GM12878 (cell line): Measurements from ENCODE around the gene GRIK4.

ENCODE experiments used
- ATF3 ChIP-seq: IDR thresholded peaks from 2 replicates; pipeline ENCODE4 v1.6.1; 2011; ENCODE audit warnings: low read depth, mild to moderate bottlenecking, low read length, moderate library complexity, borderline replicate concordance; ENCODE audit errors: extremely low read depth
- E2F4 ChIP-seq: IDR thresholded peaks from 2 replicates; pipeline ENCODE4 v1.6.1; 2012; ENCODE audit warnings: low read depth, low read length, improper control_type of control experiment
- FOXM1 ChIP-seq: IDR thresholded peaks from 2 replicates; pipeline ENCODE4 v1.6.1; 2012; ENCODE audit warnings: low read depth, mild to moderate bottlenecking, inconsistent platforms, low read length, moderate library complexity
- NR2C2 ChIP-seq: IDR thresholded peaks from 2 replicates; pipeline ENCODE4 v1.6.1; 2011; ENCODE audit warnings: borderline replicate concordance, low read depth; ENCODE audit not compliant: control insufficient read depth, insufficient read length
- PAX8 ChIP-seq: fragments of 450-650 bp; IDR thresholded peaks from 2 replicates; pipeline ENCODE4 v1.6.1; 2017; ENCODE audit warnings: mild to moderate bottlenecking, moderate library complexity
- POLR2A ChIP-seq: IDR thresholded peaks from 2 replicates; pipeline ENCODE4 v1.6.1; 2011; ENCODE audit warnings: low read depth, mild to moderate bottlenecking, low read length
- POLR2AphosphoS5 ChIP-seq: IDR thresholded peaks from 2 replicates; pipeline ENCODE4 v1.6.1; 2011; ENCODE audit warnings: mild to moderate bottlenecking, low read length, inconsistent platforms
- SIN3A ChIP-seq: IDR thresholded peaks from 2 replicates; pipeline ENCODE4 v1.6.1; 2012; ENCODE audit warnings: low read depth, low read length, improper control_type of control experiment
- SRF ChIP-seq, 2 experiments: IDR thresholded peaks; 2 replicates each; pipeline ENCODE4 v1.6.1; 2011; ENCODE audit warnings: low read depth in 2 of 2, low read length in 2 of 2, mild to moderate bottlenecking in 1 of 2, moderate library complexity in 1 of 2
- TAF1 ChIP-seq: IDR thresholded peaks from 2 replicates; pipeline ENCODE4 v1.6.1; 2011; ENCODE audit warnings: mild to moderate bottlenecking, low read depth, low read length, borderline replicate concordance
- YBX1 ChIP-seq: fragments of 450-650 bp; IDR thresholded peaks from 2 replicates; pipeline ENCODE4 v1.6.1; 2016; ENCODE audit warnings: antibody characterized with exemption
- TF ChIP-seq, protein P1 (sequence below), 3 experiments: IDR thresholded peaks in 2 of 3; conservative IDR thresholded peaks in 1 of 3; 2 replicates each; pipeline ENCODE4 v1.5.1; 2011; ENCODE audit warnings: low read depth in 3 of 3, low read length in 3 of 3, mild to moderate bottlenecking in 3 of 3, control low read depth in 2 of 3, moderate library complexity in 2 of 3, inconsistent platforms in 1 of 3, mixed read lengths in 1 of 3; ENCODE audit not compliant: control insufficient read depth in 2 of 3, insufficient read depth in 1 of 3; ENCODE audit errors: extremely low read depth in 1 of 3
- TF ChIP-seq, protein P2 (sequence below): IDR thresholded peaks from 2 replicates; pipeline ENCODE4 v1.6.1; 2011; ENCODE audit warnings: low read depth, low read length, improper control_type of control experiment, borderline replicate concordance

DNA sequence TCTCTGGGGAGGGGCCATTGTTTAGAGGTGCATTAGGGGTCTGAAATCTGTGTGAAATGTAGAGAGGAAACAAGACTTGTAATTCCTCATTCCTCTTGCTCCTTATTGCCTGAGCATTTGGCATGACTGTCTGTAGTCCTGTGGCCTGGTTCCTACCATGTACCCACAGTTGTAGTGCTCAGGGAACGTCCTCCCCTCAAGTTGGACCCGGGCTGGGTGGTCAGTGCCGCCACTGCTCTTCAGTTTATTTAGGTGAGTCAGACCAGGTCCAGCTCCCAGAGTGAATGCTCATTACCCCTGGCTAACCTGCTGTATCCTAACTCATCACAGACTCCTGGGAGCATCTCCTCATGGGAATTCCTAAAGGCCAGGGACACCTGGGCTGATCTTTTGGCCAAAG, 139.8 kb downstream of the GRIK4 start:
- TF ChIP-seq TAF1 (no peak), E2F4 (no peak), NR2C2 (no peak), ATF3 (no peak), POLR2A (no peak), SRF (IDR thresholded peaks at IDR 0.05; ENCODE audit: low read depth in 2 of 2, low read length in 2 of 2) (no peak), SIN3A (no peak), POLR2AphosphoS5 (no peak), PAX8 (no peak), YBX1 (no peak), FOXM1 (no peak)
- TF ChIP-seq, protein P1, sequence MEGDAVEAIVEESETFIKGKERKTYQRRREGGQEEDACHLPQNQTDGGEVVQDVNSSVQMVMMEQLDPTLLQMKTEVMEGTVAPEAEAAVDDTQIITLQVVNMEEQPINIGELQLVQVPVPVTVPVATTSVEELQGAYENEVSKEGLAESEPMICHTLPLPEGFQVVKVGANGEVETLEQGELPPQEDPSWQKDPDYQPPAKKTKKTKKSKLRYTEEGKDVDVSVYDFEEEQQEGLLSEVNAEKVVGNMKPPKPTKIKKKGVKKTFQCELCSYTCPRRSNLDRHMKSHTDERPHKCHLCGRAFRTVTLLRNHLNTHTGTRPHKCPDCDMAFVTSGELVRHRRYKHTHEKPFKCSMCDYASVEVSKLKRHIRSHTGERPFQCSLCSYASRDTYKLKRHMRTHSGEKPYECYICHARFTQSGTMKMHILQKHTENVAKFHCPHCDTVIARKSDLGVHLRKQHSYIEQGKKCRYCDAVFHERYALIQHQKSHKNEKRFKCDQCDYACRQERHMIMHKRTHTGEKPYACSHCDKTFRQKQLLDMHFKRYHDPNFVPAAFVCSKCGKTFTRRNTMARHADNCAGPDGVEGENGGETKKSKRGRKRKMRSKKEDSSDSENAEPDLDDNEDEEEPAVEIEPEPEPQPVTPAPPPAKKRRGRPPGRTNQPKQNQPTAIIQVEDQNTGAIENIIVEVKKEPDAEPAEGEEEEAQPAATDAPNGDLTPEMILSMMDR (IDR thresholded peaks at IDR 0.05 in 2 of 3, conservative IDR thresholded peaks at IDR 0.05 in 1 of 3; ENCODE audit: control insufficient read depth in 2 of 3, extremely low read depth in 1 of 3, insufficient read depth in 1 of 3, low read depth in 3 of 3, low read length in 3 of 3): no peak
- TF ChIP-seq, protein P2, sequence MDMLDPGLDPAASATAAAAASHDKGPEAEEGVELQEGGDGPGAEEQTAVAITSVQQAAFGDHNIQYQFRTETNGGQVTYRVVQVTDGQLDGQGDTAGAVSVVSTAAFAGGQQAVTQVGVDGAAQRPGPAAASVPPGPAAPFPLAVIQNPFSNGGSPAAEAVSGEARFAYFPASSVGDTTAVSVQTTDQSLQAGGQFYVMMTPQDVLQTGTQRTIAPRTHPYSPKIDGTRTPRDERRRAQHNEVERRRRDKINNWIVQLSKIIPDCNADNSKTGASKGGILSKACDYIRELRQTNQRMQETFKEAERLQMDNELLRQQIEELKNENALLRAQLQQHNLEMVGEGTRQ: no peak
